Muscle of leg (tissue), 11 donors: ENCODE results near the gene ARG2. TPM values are rescaled to one million over a fixed set of nuclear protein-coding genes. Genes with fewer than 3 reads are reported as not detected.
A peak's percentile ranks its signal among the peaks of the same experiment; 100 is the strongest.
"Not testable (repeated sequence)": the region's sequence is repeated elsewhere in the genome, so short reads cannot be mapped to it uniquely, and the experiment has no call there.

Source experiments
- DNase-seq: peaks from one replicate; pipeline ENCODE4 v3.0.0; 2013
- H3K27ac ChIP-seq: one replicate; pipeline ENCODE4 v1.5.1; 2013; ENCODE audit warnings: mild to moderate bottlenecking, low read length, control low read depth
- H3K27me3 ChIP-seq: one replicate; pipeline ENCODE4 v1.6.1; 2013; ENCODE audit warnings: low read length; ENCODE audit not compliant: control insufficient read depth, insufficient read depth
- H3K36me3 ChIP-seq: one replicate; pipeline ENCODE4 v1.6.1; 2013; ENCODE audit warnings: low read length; ENCODE audit not compliant: control insufficient read depth, insufficient read depth
- H3K4me1 ChIP-seq: one replicate; pipeline ENCODE4 v1.6.1; 2013; ENCODE audit warnings: low read length; ENCODE audit not compliant: control insufficient read depth, insufficient read depth
- H3K4me3 ChIP-seq: one replicate; pipeline ENCODE4 v1.5.1; 2013; ENCODE audit warnings: low read length, control low read depth
- H3K9me3 ChIP-seq: replicated peaks from 2 replicates; pipeline ENCODE4 v1.6.1; 2013; ENCODE audit warnings: low read depth, low read length; ENCODE audit not compliant: control insufficient read depth
- WGBS: methylation state at CpG from one replicate; pipeline ENCODE4 v1.1.5; 2013; ENCODE audit warnings: missing lambda C conversion rate; ENCODE audit not compliant: insufficient coverage; 5-methylcytosine and 5-hydroxymethylcytosine counted together
- polyA plus RNA-seq, 8 donors: library from polyadenylated mRNA; unstranded; fragments of 120-200 nt; gene quantifications; one replicate each; pipeline versions ENCODE4 v1.2.1 to v1.2.3, GENCODE V29; 2013; ENCODE audit warnings: inconsistent platforms in 1 of 8, low replicate concordance in 1 of 8; ENCODE audit not compliant: insufficient read length in 8 of 8, insufficient read depth in 1 of 8
- total RNA-seq: library from RNA; stranded (reverse); fragments of 120-200 nt; gene quantifications from one replicate; pipeline ENCODE4 v1.2.4, GENCODE V29; 2013

Gene ARG2
- total and polyA plus RNA-seq, 9 donors = 1.0 to 3.1 (median 2.0) TPM

DNA sequence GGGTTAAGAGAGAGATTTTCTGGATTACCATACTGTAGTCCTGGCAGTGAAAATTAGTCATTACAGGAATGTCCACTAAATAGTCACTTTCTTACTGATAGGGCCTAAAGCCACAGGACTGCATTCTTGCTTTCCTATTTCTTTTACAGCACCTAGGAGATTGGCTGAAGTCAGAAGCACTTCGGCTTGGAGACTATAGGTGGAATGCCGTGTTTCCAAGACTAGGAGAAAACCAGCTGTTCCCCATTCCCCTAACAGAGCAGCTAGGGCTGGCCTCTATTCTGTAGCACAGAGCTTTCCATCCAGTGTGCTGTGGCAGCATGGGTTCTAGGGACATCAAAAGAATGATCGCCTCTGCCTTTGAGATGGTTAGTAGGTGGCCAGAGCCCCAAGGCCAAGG lies 34.7 kb upstream of the ARG2 start:
- Histone ChIP-seq H3K27ac (no peak overlapping the region), H3K36me3 (peaks cover 4% of the 10 kb centered on the region), H3K4me1 (no peaks in the 10 kb centered on the region), H3K9me3 (no peaks in the 10 kb centered on the region), H3K27me3 (no peaks in the 10 kb centered on the region), H3K4me3 (no peak overlapping the region)
- no CpG with 5 or more reads among the region's 3 CpGs for WGBS
- DNase-seq = no peak

DNA sequence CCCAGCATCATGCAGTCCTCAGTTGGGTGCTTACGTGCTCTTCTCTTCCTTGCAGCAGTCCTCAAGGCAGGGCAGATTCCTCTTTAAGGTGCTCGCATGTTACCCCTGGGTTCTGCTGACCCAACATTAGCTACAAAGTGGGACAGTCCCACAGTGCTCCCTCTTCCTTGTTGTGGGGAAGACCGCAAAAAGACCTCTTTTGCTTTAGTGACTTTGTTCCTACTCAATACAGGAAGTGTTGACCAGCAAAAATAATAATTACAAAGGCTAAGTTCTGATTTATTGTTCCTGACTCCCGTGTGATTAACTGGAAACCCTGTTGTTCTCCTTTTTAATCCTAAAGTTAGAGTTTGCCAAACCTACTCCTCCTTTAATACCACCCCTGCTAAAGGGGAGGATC lies 33.4 kb upstream of the ARG2 start:
- Histone ChIP-seq H3K36me3 (peaks cover 4% of the 10 kb centered on the region), H3K27me3 (no peaks in the 10 kb centered on the region), H3K4me1 (no peaks in the 10 kb centered on the region), H3K4me3 (no peak overlapping the region), H3K9me3 (no peaks in the 10 kb centered on the region), H3K27ac (no peak overlapping the region)
- DNase-seq = no peak
- WGBS = 88% methylated on average over 2 of the region's 4 CpGs

DNA sequence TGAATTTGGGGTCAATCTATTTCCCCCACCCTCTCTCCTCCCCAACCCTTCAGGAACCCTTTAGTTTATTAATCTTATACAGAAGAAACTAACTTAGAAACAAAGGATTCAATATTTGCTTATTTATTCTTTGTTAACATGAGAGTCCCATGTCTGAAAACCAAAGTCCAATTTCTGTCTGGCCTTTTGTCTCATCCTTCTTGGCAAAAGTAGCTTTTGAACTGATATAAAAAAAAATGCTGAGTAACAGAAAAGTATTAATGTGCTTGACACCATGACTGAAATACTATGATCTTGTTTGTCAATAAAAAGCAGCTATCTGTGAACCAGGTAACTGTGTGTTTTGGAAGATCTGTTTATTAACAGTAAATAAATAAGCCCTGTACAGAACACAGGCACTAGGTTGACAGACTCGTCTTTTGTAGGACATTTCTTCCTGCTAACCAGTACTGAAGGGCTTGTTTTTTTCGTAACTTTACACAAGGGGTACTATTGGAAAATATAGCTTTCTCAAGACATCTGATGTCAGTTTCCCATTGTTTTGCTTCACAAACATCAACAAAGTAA lies 30.4 kb upstream of the ARG2 start:
- no peak for DNase-seq
- Histone ChIP-seq H3K27me3 (no peaks in the 10 kb centered on the region), H3K4me1 (no peaks in the 10 kb centered on the region), H3K9me3 (no peaks in the 10 kb centered on the region), H3K4me3 (no peak overlapping the region), H3K36me3 (peaks cover 8% of the 10 kb centered on the region), H3K27ac (no peak overlapping the region)
- no CpG with 5 or more reads among the region's 2 CpGs for WGBS

DNA sequence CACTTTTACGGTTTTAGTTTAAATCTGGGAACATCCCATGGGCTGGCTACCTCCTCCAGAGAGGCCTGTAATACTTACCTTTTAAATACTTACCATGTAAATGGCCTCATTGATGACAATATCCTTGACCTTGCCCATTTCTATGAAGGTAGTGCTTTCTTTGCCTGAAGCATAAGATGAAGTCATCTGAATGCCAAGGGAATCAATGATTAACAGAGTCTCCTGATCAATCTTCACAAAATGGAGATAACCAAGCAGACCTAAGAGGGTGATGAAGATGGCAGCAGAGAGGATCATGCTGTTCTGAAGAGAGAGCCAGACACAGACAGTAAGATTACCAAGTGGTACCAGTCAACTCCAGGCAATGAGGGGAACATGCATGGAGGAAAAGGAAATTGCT lies 26.1 kb upstream of the ARG2 start:
- no CpG with 5 or more reads among the region's 1 CpG for WGBS

DNA sequence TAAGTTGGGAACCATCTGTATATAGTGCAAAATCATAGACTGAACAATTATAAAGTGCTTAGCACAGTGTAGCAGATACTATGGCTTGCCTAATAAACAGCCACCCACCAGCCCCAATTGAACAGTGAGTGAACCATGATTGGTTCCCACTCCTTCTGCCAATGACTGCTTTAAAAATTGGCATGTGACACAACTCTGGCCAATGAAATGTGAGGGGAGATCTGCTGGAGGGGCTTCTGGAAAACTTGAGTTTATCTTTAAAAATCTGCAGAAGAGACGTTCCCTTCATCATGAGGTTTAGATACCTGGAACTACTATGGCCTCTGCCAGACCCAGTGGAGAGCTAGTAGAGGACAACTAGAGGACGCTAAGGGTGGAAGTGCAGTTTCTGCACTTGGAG lies 24.3 kb upstream of the ARG2 start:
- H3K27ac ChIP-seq = no peak overlapping the region
- WGBS = 85% methylated on average over 2 of the region's 2 CpGs
- H3K27me3 ChIP-seq = no peaks in the 10 kb centered on the region
- peaks cover 4% of the 10 kb centered on the region for H3K36me3 ChIP-seq
- H3K4me1 ChIP-seq = peaks cover 2% of the 10 kb centered on the region
- DNase-seq = no peak
- no peak overlapping the region for H3K4me3 ChIP-seq
- no peaks in the 10 kb centered on the region for H3K9me3 ChIP-seq

More for the DNA sequence above, 26.1 kb upstream of the ARG2 start:
- not testable (repeated sequence) for H3K27me3 ChIP-seq, H3K4me3 ChIP-seq, H3K9me3 ChIP-seq, H3K4me1 ChIP-seq, DNase-seq, H3K36me3 ChIP-seq, H3K27ac ChIP-seq

DNA sequence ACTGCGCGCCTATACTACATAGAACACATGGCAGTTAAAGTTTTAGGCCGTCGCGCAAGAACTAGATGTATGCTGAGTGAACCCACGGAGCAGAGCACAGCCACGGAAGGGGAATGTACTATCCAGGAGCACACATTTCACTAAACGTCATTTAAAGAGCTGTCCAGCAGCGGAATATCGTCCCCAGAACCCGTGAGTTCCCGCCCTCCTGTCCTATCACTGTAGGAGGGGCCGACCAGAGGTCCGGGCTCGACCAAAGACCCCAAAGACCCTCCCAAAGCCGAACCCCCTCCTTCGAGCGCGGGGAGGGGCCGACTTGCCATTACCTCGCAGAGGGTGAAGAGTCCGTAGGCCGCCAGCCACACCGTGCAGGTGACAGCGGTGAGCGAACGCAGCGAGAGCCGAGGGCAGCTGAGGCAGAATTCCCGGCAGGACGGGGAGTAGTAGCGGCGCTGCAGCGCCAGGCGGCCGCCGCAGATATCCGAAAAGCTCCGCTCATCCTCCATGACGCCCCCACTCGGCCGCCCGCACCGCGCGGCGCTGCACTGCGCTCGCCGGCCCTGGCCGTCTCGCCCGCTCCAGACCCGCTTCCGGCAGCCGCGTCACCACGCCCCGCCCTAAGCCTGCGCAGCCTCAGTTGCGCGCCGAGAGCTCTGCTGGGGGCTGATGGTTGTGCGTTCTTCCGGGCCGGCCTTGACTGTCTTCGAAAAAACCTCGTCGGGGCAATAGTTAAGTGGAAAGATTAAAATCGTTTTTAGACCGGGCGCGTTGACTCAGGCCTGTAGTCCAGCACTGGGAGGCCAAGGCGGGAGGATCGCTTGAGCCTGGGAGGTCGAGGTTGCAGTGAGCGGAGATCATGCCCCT lies 19.8 kb upstream of the ARG2 start, which contains the start of gene PIGH:
Gene PIGH (minus strand): TSS at position 571 of the 864 bp plus-strand sequence. CDS start 65 bp downstream, at position 506.
- 4% methylated on average over 63 of the region's 77 CpGs for WGBS
- DNase-seq = peak; percentile 93

DNA sequence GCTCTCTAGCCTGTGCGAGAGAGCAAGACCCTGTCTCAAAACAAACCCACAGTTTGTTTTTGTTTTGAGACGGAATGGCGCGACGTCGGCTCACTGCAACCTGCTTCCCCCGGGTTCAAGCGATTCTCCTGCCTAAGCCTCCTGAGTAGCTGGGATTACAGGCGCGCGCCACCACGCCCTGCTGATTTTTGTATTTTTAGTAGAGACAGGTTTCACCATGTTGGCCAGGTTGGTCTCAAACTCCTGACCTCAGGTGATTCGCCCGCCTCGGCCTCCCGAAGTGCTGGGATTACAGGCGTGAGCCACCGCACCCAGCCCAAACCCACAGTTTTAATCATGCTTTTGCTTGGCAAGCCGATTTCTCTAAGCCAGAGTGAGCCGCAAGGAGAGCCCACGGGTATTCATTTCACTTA lies 19.2 kb upstream of the ARG2 start:
- not testable (repeated sequence) for H3K9me3 ChIP-seq, H3K27me3 ChIP-seq, DNase-seq, H3K36me3 ChIP-seq, H3K4me1 ChIP-seq
- Histone ChIP-seq H3K27ac (peak overlapping the region; percentile 95), H3K4me3 (peak overlapping the region; percentile 85)
- 98% methylated on average over 9 of the region's 21 CpGs for WGBS

More for the DNA sequence above, 19.8 kb upstream of the ARG2 start, which contains the start of gene PIGH:
- no peaks in the 10 kb centered on the region for H3K36me3 ChIP-seq
- peaks cover 3% of the 10 kb centered on the region for H3K27me3 ChIP-seq
- peak within 1 kb of the TSS; percentile 85 for H3K4me3 ChIP-seq
- no peaks in the 10 kb centered on the region for H3K9me3 ChIP-seq
- H3K27ac ChIP-seq = peak within 1 kb of the TSS; percentile 95
- H3K4me1 ChIP-seq = peaks cover 8% of the 10 kb centered on the region

DNA sequence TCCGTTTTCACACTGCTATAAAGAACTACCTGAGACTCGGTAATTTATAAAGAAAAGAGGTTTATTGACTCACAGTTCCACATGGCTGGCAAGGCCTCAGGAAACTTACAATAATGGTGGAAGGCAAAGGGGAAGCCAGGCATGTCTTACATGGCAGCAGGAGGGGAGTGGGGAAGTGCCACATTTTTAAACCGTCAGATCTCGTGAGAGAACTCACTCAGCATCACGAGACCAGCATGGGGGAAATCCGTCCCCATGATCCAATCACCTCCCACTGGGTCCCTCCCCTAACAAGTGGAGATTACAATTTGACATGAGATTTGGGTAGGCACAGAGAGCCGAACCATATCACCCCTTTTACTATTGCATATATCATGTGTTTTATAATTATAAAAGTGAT lies 17.6 kb upstream of the ARG2 start:
- DNase-seq = no peak
- WGBS = no CpG with 5 or more reads among the region's 7 CpGs
- no peaks in the 10 kb centered on the region for H3K36me3 ChIP-seq
- H3K27me3 ChIP-seq = peaks cover 3% of the 10 kb centered on the region
- H3K4me1 ChIP-seq = peaks cover 8% of the 10 kb centered on the region
- no peak overlapping the region for H3K27ac ChIP-seq
- no peaks in the 10 kb centered on the region for H3K9me3 ChIP-seq
- no peak overlapping the region for H3K4me3 ChIP-seq

DNA sequence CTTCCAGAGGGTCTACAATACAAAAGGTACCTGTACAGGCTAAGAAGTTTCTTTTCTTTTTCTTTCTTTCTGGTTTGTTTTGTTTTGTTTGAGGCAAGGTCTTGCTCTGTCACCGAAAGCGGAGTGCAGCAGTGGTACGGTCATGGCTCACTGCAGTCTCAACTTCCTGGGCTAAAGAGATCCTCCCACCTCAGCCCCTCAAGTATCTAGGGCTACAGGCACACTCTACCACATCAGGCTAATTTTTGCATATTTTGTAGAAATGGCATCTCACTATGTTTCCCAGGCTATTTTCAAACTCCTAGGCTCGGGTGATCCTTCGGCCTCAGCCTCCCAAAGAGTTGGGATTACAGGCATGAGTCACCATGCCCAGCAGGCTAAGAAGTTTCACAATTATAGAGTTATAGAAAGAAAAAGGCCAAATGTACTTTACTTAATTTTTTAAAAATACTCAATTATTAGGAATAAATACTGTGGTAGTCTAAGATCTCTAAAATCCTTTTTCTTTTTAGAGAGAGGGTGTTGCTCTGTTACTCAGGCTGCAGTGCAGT lies 16.6 kb upstream of the ARG2 start:
- Histone ChIP-seq H3K4me1 (peaks cover 8% of the 10 kb centered on the region), H3K27ac (no peak overlapping the region), H3K4me3 (no peak overlapping the region), H3K36me3 (no peaks in the 10 kb centered on the region), H3K9me3 (no peaks in the 10 kb centered on the region), H3K27me3 (peaks cover 3% of the 10 kb centered on the region)
- no peak for DNase-seq
- 60% methylated on average over 1 of the region's 5 CpGs for WGBS

DNA sequence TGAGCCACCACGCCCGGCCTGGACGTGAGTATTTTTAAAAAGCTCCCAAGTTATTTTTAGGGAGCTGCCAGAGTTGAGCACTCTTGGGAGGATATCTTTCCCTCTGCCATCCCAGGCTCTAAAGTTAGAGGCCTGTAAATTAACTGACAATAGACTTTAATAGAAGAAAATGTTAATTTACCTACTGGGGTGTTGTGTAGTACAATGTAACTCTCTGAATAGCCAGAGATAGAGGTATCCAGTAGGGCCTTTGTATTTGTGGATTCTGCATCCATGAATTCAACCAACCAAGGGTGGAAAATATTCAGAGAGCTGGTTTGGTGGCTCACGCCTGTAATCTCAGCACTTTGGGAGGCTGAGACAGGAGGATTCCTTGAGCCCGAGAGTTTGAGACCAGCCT lies 12.1 kb upstream of the ARG2 start:
- no peak overlapping the region for H3K27ac ChIP-seq
- no CpG with 5 or more reads among the region's 5 CpGs for WGBS
- no peaks in the 10 kb centered on the region for H3K4me1 ChIP-seq
- no peak overlapping the region for H3K4me3 ChIP-seq
- H3K9me3 ChIP-seq = no peaks in the 10 kb centered on the region
- DNase-seq = no peak
- peaks cover 3% of the 10 kb centered on the region for H3K27me3 ChIP-seq
- H3K36me3 ChIP-seq = no peaks in the 10 kb centered on the region
